K562 (cell line): ENCODE data around the gene SP2. TPM values are rescaled to one million over a fixed set of nuclear protein-coding genes. Genes with fewer than 3 reads are reported as not detected.
A peak's percentile ranks its signal among the peaks of the same experiment; 100 is the strongest.

ENCODE experiments used
- BCL6 ChIP-seq: fragments of 250-450 bp; sonication (Bioruptor Pico); IDR thresholded peaks from 2 replicates; pipeline ENCODE4 v1.4.0; 2020
- CHAMP1 ChIP-seq: fragments of 450-650 bp; IDR thresholded peaks from 2 replicates; pipeline ENCODE4 v1.6.1; 2016; ENCODE audit warnings: mild to moderate bottlenecking
- HDAC1 ChIP-seq, 2 experiments: fragments of 450-650 bp; IDR thresholded peaks; 2 replicates each; pipeline ENCODE4 v1.6.1; 2016 to 2017; ENCODE audit warnings: inconsistent platforms in 1 of 2, mild to moderate bottlenecking in 1 of 2, moderate library complexity in 1 of 2
- HINFP ChIP-seq: fragments of 450-650 bp; conservative IDR thresholded peaks from 2 replicates; pipeline ENCODE4 v1.6.1; 2016; ENCODE audit warnings: missing genetic modification characterization, low read depth, mild to moderate bottlenecking, control low read depth, missing compliant biosample characterization
- NFRKB ChIP-seq: fragments of 450-650 bp; IDR thresholded peaks from 2 replicates; pipeline ENCODE4 v1.6.1; 2016; ENCODE audit warnings: low read depth
- PHTF2 ChIP-seq: fragments of 250-450 bp; sonication (Bioruptor Pico); IDR thresholded peaks from 2 replicates; pipeline ENCODE4 v1.5.0; 2021; ENCODE audit warnings: mild to moderate bottlenecking
- PRDM10 ChIP-seq: fragments of 450-650 bp; IDR thresholded peaks from 2 replicates; pipeline ENCODE4 v1.6.1; 2018; ENCODE audit not compliant: partially characterized antibody
- TFAP4 ChIP-seq: sonication (generic); formaldehyde crosslinking; IDR thresholded peaks from 2 replicates; pipeline ENCODE4 v1.8.0; 2022; ENCODE audit warnings: missing genetic modification reagents, mild to moderate bottlenecking, moderate library complexity, borderline replicate concordance
- THRAP3 ChIP-seq: fragments of 450-650 bp; IDR thresholded peaks from 2 replicates; pipeline ENCODE4 v1.6.1; 2016; ENCODE audit warnings: mild to moderate bottlenecking, inconsistent platforms, borderline replicate concordance
- ZBTB7A ChIP-seq: IDR thresholded peaks from 2 replicates; pipeline ENCODE4 v1.6.1; 2011; ENCODE audit warnings: low read depth, mild to moderate bottlenecking, low read length, moderate library complexity, borderline replicate concordance; ENCODE audit not compliant: control insufficient read depth
- ZBTB8A ChIP-seq: fragments of 450-650 bp; IDR thresholded peaks from 2 replicates; pipeline ENCODE4 v1.6.1; 2018; ENCODE audit warnings: mild to moderate bottlenecking, moderate library complexity; ENCODE audit not compliant: partially characterized antibody
- ZNF165 ChIP-seq: fragments of 250-450 bp; sonication (Bioruptor Pico); IDR thresholded peaks from 2 replicates; pipeline ENCODE4 v1.4.0; 2020; ENCODE audit warnings: borderline replicate concordance
- ZNF184 ChIP-seq: sonication (generic); formaldehyde crosslinking; IDR thresholded peaks from 2 replicates; pipeline ENCODE4 v1.5.0; 2020; ENCODE audit warnings: missing genetic modification reagents
- ZNF511 ChIP-seq: sonication (generic); formaldehyde crosslinking; IDR thresholded peaks from 2 replicates; pipeline ENCODE4 v1.8.0; 2022; ENCODE audit warnings: mild to moderate bottlenecking, missing genetic modification reagents
- ZNF740 ChIP-seq, 3 experiments: fragments of 200-800 bp in 1 of 3; sonication (Bioruptor generic) in 1 of 3; sonication (generic) in 1 of 3; formaldehyde crosslinking in 1 of 3; IDR thresholded peaks; 2 replicates each; pipeline versions ENCODE4 v1.6.1 to v1.8.0; 2016 to 2022; ENCODE audit warnings: mild to moderate bottlenecking in 2 of 3, missing compliant biosample characterization in 2 of 3, missing genetic modification characterization in 2 of 3, missing genetic modification reagents in 1 of 3
- polyA plus RNA-seq, 8 experiments: library from polyadenylated mRNA; depleted of rRNA in 4 of 8; stranded (reverse) in 5 of 8; unstranded in 3 of 8; fragments of >200 nt; fragmentation: Nextera tagmentation in 2 of 8; fragmentation: Illumina TruSeq in 1 of 8; extraction: Ambion mirVana in 2 of 8; extraction: Trizol in 1 of 8; gene quantifications; 2 replicates each; pipeline versions ENCODE4 v1.2.1 to v1.2.3, GENCODE V29; 2011 to 2014; ENCODE audit warnings: inconsistent platforms in 1 of 8, missing spikeins in 1 of 8
- total RNA-seq, 7 experiments: library from RNA; depleted of rRNA in 6 of 7; stranded (reverse); fragments of >200 nt in 6 of 7; fragmentation: Illumina TruSeq in 2 of 7; extraction: Trizol in 2 of 7; gene quantifications; 2 replicates each; pipeline versions ENCODE4 v1.2.1 to v1.2.3, GENCODE V29; 2011 to 2021; ENCODE audit warnings: low replicate concordance in 1 of 7
- TF ChIP-seq, protein P1 (sequence below): fragments of 450-650 bp; IDR thresholded peaks from 2 replicates; pipeline ENCODE4 v1.6.1; 2017; ENCODE audit warnings: mild to moderate bottlenecking, moderate library complexity

Gene SP2
- total and polyA plus RNA-seq, 9 of the 15 experiments (the other 6 are each of a cell fraction or from before 2014, with no cell fraction given): 0.77 to 22.3 (median 2.3) TPM

DNA sequence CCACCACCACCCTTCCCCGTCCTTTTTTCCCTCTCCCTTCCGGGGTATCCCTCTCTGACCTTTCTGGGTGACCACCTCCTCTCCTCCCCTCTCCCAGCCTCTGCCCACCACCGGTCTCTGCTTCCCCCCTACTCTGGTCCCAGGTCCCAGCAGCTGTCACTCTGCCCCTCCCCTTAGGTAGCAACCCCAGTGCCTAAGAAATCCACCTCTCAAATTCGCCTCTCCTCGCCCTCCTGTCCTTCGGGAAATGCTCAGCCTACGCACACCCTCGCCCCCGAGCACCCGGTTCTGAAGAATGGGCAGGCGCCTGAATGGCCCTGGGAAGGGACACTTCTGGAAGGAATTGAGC is 44.3 kb upstream of the SP2 start (continued):
- TF ChIP-seq, protein P1, sequence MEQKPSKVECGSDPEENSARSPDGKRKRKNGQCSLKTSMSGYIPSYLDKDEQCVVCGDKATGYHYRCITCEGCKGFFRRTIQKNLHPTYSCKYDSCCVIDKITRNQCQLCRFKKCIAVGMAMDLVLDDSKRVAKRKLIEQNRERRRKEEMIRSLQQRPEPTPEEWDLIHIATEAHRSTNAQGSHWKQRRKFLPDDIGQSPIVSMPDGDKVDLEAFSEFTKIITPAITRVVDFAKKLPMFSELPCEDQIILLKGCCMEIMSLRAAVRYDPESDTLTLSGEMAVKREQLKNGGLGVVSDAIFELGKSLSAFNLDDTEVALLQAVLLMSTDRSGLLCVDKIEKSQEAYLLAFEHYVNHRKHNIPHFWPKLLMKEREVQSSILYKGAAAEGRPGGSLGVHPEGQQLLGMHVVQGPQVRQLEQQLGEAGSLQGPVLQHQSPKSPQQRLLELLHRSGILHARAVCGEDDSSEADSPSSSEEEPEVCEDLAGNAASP: no peak
- TF ChIP-seq CHAMP1 (no peak), ZNF511 (CRISPR knock-in tag) (no peak), ZNF184 (CRISPR knock-in tag) (no peak), ZBTB7A (peak; percentile 15; the same call in 1 of the 2 replicates), PRDM10 (no peak), THRAP3 (no peak), BCL6 (CRISPR knock-in tag) (no peak), ZNF165 (CRISPR knock-in tag) (no peak), TFAP4 (CRISPR knock-in tag) (peak; percentile 53; the same call in 1 of the 2 replicates), NFRKB (peak; percentile 37; the same call in 1 of the 2 replicates), ZBTB8A (no peak), HINFP (tag) (no peak), HDAC1 (IDR thresholded peaks at IDR 0.05) (peak in 1 of 2 experiments; percentile 10; a peak in 1 of 4 replicates), PHTF2 (no peak), ZNF740 (CRISPR knock-in tag; IDR thresholded peaks at IDR 0.05) (no peak), ZNF740 (tag; IDR thresholded peaks at IDR 0.05) (no peak)
